Middle frontal gyrus (tissue), 1 donor: ENCODE measurements around the gene REEP5.
"Not testable (repeated sequence)": the region's sequence is repeated elsewhere in the genome, so short reads cannot be mapped to it uniquely, and the experiment has no call there.

Experiments
- DNase-seq: peaks from one replicate; pipeline ENCODE4 v3.0.0-alpha.2; 2015; ENCODE audit warnings: low spot score; ENCODE audit errors: extremely low spot score

The REEP5 gene

DNA sequence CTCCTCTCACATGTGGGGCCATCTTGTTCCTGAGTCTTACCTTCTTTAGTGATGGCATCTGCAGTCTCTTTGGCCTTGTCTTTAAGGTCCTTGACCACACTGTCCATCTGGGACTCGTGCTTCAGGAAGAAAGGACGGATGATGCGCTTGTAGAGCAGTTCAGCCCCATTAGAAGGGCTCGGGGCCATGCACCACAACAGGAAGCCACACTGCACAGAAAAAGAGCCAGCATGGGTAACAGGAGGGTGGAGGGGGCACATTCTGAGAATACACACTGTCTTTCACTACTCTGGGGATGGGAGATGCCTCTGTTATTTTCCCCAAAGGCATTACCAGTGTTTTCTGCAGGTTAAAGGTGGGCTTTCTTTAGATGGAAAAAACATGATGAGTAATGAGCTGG lies 35.1 kb downstream of the REEP5 start:
- no peak for DNase-seq

DNA sequence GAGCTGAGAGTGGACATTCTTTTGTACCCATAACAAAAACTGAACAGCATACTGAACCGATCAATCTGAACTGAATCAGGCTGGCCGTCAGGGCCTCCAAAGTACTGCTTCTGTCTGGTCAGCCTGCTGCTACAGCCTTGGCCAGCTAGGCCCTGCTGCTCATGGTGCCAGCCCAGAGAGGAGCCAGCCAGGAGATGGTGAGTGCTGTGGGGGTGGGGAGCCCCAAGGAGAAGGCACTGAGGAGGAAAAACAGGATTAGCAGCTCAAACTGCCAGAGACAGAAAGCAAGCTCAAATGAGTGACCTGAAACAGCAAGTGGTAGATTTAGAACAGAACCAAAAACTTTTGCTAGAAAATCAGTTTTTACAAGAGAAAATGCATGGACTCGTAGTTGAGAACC lies 37.0 kb downstream of the REEP5 start:
- no peak for DNase-seq

DNA sequence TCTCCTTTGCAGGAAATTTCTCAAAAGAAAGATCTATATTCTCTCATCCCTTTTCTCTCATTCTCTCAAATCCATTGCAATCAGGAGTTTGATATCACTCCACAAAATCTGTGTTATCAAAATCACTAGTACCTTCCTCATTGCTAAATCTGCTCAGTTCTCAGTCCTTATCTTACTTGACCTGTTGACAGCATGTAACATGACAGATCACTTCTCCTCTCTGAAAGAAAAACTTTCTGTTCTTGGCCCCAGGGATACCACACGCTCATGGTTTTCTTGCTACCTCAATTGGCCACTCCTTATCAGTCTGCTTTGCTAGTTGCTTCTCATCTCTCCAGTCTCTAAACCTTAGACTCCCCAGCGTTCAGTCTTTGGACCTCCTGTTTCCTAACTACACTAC lies 38.8 kb downstream of the REEP5 start:
- DNase-seq, result no peak

DNA sequence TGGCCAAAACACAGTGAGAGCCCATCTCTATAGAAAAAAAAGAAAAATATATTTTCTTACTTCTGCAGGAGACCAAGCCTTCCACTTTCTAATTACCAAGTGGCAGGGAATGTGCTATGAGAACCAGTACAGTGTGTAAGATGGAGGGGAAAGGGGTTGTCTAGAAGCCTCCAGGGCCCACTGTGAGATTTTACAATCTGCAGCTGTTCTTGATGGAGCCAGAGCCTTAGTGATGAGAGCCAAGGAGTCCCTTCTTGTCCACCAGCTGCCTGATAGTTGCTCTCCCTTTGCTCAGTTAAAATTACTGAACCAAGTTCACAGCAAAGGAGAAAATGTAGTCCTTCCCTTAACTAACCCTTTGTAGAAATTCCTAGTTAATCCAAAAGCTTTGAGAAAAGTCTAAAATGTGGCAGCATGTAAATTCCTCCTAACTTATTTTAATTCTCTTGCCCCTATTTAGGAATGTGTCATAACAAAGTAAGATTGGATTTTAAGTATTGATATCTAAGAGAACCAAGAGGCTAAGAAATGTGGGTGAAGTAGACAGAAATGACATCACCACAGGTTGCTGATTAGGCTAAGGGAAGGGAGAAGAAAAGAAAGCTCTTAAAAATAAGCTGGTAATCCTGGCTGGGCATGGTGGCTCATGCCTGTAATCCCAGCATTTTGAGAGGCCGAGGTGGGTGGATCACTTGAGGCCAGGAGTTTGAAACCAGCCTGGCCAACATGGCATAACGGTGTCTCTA lies 41.6 kb downstream of the REEP5 start:
- no peak for DNase-seq

DNA sequence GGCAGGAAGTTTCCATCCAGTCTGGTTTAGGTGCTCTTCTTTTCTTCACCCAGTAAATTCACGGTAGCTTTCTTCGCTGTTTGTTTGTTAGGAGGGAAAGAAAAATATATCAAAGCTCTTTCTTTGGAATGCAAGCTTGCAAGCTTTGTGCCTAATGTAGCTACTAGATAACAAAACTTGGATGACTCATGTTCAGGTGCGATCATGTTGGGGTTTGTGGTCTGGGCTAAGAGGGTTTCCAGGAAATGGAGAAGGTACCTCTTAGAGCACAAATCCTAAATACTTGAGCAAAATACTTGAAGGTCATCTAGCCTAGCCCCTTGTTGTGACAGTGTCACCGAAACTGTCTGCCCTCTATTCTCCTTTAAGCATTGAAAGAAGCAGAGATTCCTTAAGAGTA lies 43.3 kb downstream of the REEP5 start:
- DNase-seq, result no peak

DNA sequence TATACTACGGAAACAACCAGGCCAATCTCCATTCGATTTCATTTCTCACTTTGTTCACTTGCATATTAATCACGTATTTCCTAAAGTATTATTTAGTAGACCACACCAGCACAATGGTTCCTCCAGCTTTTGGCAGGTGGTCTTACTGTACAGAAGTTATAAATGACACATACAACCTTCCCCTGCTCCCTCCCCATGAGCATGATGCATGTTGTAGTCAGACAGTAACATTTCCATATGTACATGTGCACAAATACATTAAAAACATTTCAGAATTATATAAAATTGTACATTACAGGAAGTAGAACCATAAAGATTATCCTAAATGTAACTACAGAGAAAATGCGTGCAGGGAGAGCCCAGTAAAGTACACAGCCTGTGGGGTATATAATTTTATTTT lies 43.9 kb downstream of the REEP5 start:
- DNase-seq, result no peak

DNA sequence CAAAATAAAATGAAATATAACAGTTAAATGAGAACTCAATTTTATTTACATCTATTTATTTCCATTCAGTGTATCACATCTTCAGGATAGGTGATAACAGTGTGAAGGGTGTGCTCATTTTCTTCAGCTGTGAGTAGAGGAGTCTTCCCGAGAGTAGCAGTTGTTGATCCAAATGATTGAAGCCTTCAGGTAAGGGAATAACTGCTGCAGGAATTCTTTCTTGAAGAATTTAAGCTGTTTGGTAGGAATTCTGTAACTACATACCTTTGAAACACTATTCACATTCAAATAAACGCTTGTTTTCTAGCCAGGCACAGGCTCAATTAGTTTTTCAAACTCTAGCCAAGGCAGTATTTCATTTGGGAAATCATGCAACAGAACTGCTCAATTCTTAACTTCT lies 45.7 kb downstream of the REEP5 start:
- no peak for DNase-seq

DNA sequence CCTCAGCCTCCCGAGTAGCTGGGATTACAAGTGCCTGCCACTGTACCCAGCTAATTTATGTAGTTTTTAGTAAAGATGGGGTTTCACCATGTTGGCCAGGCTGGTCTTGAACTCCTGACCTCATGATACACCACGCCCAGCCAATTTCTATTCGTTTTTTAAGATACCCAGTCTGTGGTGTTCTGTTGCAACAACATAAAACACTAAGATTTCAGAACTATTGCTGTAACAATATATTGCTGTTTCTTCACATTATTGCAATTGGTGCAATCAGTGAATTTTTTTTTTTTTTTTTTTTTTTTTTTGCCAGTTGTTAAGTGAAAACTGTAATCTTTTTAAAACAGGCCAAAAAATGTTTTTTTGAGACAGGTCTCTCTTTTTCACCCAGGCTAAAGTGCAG lies 51.1 kb downstream of the REEP5 start:
- no peak for DNase-seq

DNA sequence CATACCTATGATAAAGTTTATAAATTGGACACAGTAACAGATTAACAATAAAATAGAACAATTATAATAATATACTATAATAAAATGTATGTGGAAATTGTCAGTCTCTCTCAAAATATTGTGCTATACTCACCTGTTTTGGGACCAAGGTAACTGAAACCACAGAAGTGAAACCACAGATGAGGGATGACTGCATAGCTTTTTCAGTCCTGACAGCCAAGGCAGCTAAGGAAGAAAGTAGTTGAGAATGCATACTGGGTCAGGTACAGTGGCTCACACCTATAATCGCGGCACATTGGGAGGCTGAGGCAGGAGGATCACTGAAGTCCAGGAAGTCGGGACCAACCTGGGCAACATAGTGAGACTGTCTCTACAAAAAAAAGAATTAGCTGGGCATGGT lies 52.1 kb downstream of the REEP5 start:
- no peak for DNase-seq

DNA sequence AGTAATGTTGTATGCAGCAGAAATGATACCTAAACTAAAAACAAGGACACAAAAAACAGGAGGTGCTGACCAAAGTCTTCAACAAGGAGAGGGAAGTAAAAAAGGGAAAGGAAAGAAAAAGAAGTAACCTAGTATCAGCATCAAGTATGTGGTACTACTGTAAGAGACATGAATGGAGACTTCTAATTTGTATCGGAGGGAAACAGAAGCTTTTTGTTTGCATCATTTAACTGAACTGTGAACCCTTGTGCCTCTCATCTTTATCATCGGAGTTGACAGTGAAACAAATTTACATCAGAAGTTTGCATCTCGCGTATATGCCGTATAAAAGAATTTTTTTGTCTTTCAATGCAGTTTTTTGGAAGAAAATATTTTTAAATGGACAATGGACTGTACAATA lies 54.6 kb downstream of the REEP5 start:
- DNase-seq, result no peak

DNA sequence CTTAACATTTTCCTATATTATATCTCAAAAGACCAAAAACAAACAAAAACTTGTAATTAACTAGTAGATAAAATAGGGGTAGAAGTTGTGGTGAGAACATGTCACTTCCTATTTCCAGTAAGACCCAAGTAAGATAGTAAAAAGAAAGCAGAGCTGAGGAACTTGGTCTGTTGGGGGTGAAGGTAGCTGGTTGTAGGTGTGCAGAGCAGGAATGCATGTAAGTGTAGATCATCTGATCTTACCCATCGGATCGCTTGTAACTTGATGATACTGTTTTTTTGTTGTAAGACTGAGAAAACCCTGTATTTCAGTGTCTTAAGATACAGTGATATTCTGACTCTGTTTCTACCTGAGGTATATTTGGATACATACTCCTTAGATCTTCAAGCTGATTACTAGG lies 55.3 kb downstream of the REEP5 start:
- DNase-seq, result no peak

DNA sequence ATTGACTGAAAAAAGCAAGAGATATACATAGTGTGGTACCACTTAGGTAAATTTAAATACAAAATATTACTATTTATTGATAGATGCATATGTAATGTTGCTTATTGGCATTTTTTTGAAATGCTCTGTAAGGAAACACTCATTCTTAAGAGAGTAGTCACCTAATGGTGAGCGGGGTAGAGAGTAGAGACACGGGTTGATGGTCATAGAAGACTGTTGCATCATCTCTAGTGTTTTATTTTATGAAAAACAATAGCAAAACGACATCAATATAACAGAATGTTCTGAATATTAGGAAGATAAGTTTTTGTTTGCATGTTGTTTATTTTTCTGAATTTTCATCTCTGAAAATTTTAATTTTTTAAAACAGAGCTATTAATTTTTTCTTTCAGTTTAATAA lies 56.9 kb downstream of the REEP5 start:
- DNase-seq, result no peak

DNA sequence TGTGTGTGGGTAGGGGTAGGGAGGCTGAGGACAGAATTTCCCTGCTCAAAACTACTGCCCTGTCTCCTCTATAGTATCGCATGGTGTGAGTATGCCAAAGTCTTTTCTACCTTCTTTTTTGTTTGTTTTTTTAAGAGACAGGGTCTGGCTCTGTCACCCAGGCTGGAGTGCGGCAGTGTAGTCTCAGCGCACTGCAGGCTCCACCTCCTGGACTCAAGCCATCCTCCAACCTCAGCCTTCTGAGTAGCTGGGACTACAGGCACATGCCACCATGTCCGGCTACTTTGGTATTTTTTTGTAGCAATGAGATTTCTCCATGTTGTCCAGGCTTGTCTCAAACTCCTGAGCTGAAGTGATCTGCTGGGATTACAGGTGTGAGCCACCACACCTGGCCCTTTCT lies 58.5 kb downstream of the REEP5 start:
- no peak for DNase-seq

DNA sequence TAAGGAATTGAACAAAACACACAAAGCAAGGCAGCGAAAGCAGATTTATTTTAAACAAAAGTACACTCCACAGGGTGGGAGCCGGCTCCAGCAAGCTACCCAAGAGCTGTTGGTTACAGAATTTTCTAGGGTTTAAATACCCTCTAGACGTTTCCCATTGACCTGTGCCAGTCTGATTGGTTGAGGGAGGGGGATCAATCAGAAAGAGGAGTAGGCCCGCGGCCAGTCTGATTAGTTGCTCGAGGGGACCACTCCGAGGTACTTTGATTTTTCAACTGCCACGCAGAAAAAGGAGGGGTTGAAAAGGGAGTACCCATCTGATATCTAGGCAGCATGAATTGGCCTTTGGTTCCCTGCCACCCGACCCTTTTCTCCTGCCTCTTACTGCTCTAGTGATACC lies 59.9 kb downstream of the REEP5 start:
- no peak for DNase-seq

DNA sequence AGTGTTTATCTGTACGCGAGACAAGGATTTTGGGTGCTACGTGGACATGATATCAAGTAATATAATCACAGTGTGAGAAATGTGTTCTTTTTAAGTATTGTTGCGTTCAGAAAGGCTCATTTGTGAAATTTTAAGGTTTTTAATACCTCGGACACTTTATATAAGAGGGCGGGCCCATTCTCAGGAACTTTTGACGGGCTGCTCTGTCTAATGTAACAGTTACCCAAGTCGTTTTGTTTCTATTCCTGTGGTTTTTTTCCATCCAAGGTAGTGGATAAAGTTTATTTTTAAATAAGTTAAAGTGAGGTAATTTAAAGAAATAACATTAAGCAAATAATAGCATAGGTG lies 60.4 kb downstream of the REEP5 start:
- DNase-seq, result no peak

DNA sequence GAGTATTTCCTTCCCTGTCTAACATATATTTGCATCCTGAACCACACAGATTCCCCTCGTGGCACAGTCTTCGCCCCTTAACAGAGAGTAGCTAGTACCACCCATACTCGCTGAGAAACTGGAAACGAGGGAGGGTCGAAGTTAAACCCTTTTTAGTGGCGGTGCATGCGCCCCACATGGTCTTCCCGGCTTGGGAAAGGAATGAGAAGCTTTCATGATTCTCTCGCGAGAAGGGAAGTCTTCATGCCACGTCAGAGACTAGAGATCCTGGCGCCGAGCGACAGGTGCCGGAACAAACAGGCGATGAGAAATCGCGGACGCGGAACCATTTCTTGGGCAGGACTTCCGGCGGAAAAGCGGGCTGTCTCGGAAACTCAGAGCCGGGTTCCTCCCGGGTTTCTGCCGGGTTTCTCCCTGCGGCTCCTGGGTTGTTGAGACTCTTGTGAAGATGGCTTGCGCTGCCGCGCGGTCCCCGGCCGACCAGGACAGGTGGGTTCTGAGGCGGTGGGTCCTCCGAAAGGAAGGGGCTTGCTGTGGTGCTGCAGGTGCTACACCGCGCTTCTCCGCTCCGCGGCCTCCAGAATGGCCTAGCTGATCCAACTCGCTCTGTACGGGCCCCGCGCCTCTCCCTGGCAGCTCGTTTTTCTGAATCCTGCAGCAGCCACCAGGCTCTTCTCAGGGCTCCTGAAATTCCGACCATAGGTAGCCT lies 60.9 kb downstream of the REEP5 start, which contains the start of gene SRP19:
TSS of gene SRP19 (plus strand) at position 359 of the 709 bp plus-strand sequence. CDS start at position 449, 90 bp downstream.
- DNase-seq, result peak; percentile 94

DNA sequence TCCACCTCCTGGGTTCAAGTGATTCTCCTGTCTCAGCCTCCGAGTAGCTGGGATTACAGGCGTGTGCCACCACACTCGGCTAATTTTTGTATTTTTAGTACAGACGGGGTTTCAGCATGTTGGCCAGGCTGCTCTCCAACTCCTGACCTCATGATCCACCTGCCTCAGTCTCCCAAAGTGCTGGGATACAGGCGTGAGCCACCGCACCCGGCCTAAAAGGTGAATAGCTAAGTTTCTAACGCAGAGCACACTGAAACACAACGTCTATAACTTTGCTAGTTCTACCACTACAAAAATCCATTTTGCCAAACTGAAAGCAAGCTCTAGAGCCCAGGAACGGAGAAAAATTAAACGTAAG lies 61.5 kb downstream of the REEP5 start:
- DNase-seq, result not testable (repeated sequence)

DNA sequence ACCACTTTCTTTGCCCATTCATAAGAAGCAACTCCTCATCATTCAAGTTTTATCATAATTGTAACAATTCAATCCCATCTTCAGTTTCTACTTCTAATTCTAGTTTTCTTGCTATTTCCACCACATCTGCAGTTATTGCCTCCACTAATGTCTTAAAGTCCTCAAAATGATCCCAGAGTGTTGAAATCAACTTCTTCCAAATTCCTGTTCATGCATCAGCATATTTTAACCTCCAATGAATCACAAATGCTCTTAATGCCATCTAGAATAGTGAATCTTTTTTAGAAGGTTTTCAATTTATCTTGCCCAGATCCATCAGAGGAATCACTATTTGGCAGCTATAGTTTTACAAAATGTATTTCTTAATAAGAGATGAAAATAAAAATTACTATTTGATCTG lies 64.2 kb downstream of the REEP5 start:
- no peak for DNase-seq

DNA sequence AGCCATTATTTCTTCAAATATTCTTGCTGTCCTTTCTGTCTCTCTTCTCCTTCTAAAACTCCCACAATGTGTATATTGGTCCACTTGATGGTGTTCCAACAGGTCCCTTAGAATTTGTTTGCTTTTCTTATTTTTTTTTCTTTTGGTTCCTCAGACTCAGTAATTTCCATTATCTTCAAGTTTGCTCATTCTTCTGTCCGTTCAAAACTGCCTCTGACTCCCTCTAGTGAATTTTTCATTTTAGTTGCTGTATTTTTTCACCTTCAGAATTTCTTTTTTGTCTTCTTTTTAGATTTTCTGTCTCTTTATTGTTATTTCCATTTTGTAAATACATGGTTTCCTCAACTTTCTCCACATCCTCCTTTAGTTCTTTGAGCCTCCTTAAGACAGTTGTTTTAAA lies 67.4 kb downstream of the REEP5 start:
- no peak for DNase-seq

DNA sequence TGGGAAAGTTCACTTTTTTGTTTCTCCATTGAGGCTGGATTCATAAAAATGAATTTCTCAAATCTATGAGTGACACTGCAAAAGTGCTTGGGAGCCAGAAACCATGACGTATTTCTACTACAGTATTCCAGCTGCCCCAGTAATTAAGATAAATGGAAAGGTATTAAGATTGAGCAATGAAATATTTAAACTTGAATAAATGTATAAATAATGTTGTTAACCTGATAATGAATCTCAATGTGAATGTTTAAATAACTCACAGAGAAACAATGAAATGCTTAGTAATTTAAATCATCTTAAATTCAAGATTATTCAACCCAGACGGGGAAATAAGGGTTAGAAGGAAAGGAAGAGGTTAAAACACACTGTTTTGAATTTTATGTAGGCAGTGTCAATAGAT lies 72.1 kb downstream of the REEP5 start:
- no peak for DNase-seq

DNA sequence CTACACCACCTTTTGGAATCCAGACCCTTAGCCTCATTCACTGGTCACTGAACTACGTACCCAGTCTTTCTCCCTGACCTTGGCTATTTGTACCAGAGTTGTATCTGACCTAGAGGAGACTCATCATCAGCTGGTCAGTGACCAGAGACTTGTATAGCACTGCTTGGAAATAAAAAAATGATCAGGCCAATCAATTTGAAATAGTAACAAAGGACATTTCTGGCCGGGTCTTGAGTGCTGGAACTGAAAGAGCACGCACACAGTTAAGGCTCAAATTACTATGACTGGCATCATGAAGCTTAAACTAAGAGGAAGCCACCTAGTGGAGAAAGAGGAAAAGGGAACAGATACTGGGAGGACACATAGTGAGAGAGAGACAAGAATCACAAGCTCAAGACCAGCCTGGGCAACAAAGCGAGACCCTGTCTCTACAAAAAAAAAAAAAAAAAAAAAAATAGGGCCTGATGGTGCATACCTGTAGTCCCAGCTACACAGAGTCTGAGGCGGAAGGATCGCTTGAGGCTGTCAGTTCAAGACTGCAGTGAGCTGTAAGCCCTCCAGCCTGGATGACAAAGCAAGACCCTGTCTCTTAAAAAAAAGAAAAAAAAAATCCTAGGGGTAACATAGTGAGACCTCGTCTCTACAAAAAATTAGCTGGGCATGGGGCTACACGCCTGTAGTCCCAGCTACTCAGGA lies 73.8 kb downstream of the REEP5 start:
- DNase-seq, result no peak

DNA sequence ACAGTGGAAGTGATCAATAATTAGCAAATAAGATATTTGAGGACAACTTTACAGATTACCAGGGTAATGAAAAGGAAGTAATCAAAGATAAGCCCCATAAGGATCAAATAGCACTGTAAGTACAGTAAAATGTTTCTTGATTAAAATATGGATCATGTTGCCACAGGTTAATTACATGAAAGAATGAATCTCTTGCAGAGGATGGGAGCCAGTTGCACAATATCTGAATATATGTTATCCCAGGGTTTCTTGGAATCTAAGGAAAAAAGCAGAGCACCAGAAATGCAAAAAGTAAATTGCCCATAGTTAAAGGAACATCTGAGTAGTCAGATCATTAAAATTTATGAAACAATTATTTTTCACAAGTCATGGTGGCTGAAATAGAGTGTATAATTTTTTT lies 74.7 kb downstream of the REEP5 start:
- no peak for DNase-seq

DNA sequence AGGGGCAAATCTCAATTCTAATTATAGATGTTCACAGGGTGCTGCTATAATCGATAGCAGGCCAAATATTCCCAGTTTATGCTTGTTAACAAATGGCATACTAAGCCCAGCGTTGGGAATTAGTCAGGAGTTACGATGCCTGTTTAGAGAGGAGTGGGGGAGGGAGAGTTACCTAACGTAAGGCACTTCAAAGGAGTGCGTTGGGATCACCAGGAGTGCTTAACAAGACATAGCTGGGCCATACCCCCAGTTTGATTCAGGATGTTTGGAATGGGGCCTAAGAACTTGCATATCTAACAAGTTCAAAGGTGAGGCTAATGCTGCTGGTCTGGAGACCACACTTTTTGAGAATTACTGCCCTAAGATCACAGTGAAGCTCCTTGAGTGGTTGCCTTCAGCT lies 75.5 kb downstream of the REEP5 start:
- no peak for DNase-seq
